HepG2 (cell line): ENCODE data around the gene PRSS53.

ENCODE experiments used
- ATF1 ChIP-seq: IDR thresholded peaks from 2 replicates; pipeline ENCODE4 v1.6.1; 2016; ENCODE audit warnings: mild to moderate bottlenecking, control low read depth
- ATF7 ChIP-seq, 2 experiments: fragments of 450-650 bp in 1 of 2; sonication (generic) in 1 of 2; formaldehyde crosslinking in 1 of 2; IDR thresholded peaks; 2 replicates each; pipeline versions ENCODE4 v1.4.0 to v1.6.1; 2016 to 2020; ENCODE audit warnings: antibody characterized with exemption in 1 of 2, mild to moderate bottlenecking in 1 of 2, missing genetic modification reagents in 1 of 2
- EZH2 ChIP-seq: conservative IDR thresholded peaks from 2 replicates; pipeline ENCODE4 v1.6.1; 2012; ENCODE audit warnings: mild to moderate bottlenecking, low read depth, low read length, moderate library complexity
- KLF16 ChIP-seq, 2 experiments: sonication (generic) in 1 of 2; formaldehyde crosslinking in 1 of 2; IDR thresholded peaks; 2 replicates each; pipeline versions ENCODE4 v1.6.1 to v1.8.0; 2016 to 2023; ENCODE audit warnings: missing genetic modification reagents in 2 of 2, missing compliant biosample characterization in 1 of 2
- MATR3 ChIP-seq: sonication (generic); formaldehyde crosslinking; IDR thresholded peaks from 2 replicates; pipeline ENCODE4 v1.4.0; 2020; ENCODE audit warnings: missing genetic modification reagents
- MAX ChIP-seq: IDR thresholded peaks from 2 replicates; pipeline ENCODE4 v1.6.1; 2012; ENCODE audit warnings: inconsistent platforms
- POLR2A ChIP-seq, 2 experiments: IDR thresholded peaks; 2 replicates each; pipeline ENCODE4 v1.6.1; 2011; ENCODE audit warnings: low read depth in 2 of 2, low read length in 2 of 2, mild to moderate bottlenecking in 1 of 2, moderate library complexity in 1 of 2; ENCODE audit not compliant: insufficient read depth in 1 of 2
- POLR2AphosphoS5 ChIP-seq: IDR thresholded peaks from 2 replicates; pipeline ENCODE4 v1.6.1; 2012; ENCODE audit warnings: low read depth, low read length
- PRDM4 ChIP-seq: sonication (generic); formaldehyde crosslinking; IDR thresholded peaks from 2 replicates; pipeline ENCODE4 v1.9.0; 2021; ENCODE audit warnings: missing genetic modification reagents, borderline replicate concordance

GRCh38 chr16:31125844-31126243 lies 37.1 kb upstream of the PRSS53 start:
- TF ChIP-seq POLR2A (IDR thresholded peaks at IDR 0.05; ENCODE audit: insufficient read depth in 1 of 2, low read depth in 2 of 2, low read length in 2 of 2) (no peak), EZH2 (no peak), ATF1 (CRISPR knock-in tag) (no peak), MAX (no peak), PRDM4 (CRISPR knock-in tag) (no peak), MATR3 (CRISPR knock-in tag) (no peak), KLF16 (CRISPR knock-in tag; IDR thresholded peaks at IDR 0.05) (no peak), ATF7 (IDR thresholded peaks at IDR 0.05) (no peak), ATF7 (CRISPR knock-in tag; IDR thresholded peaks at IDR 0.05) (no peak), POLR2AphosphoS5 (no peak)
